Measurements from ENCODE around the gene UNG. TPM values are rescaled to one million over a fixed set of nuclear protein-coding genes. Genes with fewer than 3 reads are reported as not detected.
"Not testable (repeated sequence)": the region's sequence is repeated elsewhere in the genome, so short reads cannot be mapped to it uniquely, and the experiment has no call there.

Gene UNG
- polyA plus RNA-seq, 2 of the 4 experiments (the other 2 are of a cell fraction) = 55.6 to 77.6 TPM

- TF ChIP-seq ATOH8 (CRISPR knock-in tag; IDR thresholded peaks at IDR 0.05; ENCODE audit: low read depth) = no peak
- no peak for TF ChIP-seq RNF2 (IDR thresholded peaks at IDR 0.05; ENCODE audit: borderline replicate concordance, low read depth)
- no peak for TF ChIP-seq KDM5A (IDR thresholded peaks at IDR 0.05)
- TF ChIP-seq E2F6 (IDR thresholded peaks at IDR 0.05; ENCODE audit: borderline replicate concordance, low read depth) = no peak
- no peak for TF ChIP-seq MAZ (IDR thresholded peaks at IDR 0.05; ENCODE audit: borderline replicate concordance, low read depth, low read length)
- no peak for TF ChIP-seq CBX2 (IDR thresholded peaks at IDR 0.05; ENCODE audit: borderline replicate concordance, low read depth)
- TF ChIP-seq NR3C1 (IDR thresholded peaks at IDR 0.05) = no peak
- TF ChIP-seq HEYL (CRISPR knock-in tag; IDR thresholded peaks at IDR 0.05) = no peak
These were observed 43.8 kb upstream of the UNG start (continued) for GRCh38 chr12:109053382-109054123.

- peak overlapping the region; percentile 99 for H3K4me2 ChIP-seq
- not testable (repeated sequence) for DNase-seq (ENCODE audit: low read depth in 1 of 2, low spot score in 1 of 2); H3K9me3 ChIP-seq; H3K4me3 ChIP-seq; H3K4me1 ChIP-seq; H3K27ac ChIP-seq; FAIRE-seq; ATAC-seq
- CTCF ChIA-PET = interaction anchor here (0.6 to 2.2 kb wide), 3 partner anchors 16 to 55 kb away, joined by 3 to 6 read pairs (median 3); no protein-coding TSS in a partner anchor
- POLR2A ChIA-PET = interaction anchor here (0.6 to 0.9 kb wide), 2 partner anchors 488 to 495 kb away, joined by 3 to 8 read pairs; no protein-coding TSS in a partner anchor
- WGBS (ENCODE audit: missing lambda C conversion rate) = 80% methylated on average over 4 of the region's 4 CpGs
These were observed 43.3 kb upstream of the UNG start for GRCh38 chr12:109054124-109054513.

GRCh38 chr12:109054520-109054919, 42.9 kb upstream of the UNG start:
- FAIRE-seq (no peak), ATAC-seq (no peak), DNase-seq (ENCODE audit: low read depth in 1 of 2, low spot score in 1 of 2) (no peak)
- no peak overlapping the region for H3K27ac ChIP-seq
- ChIA-PET POLR2A (interaction anchor here (0.6 to 0.9 kb wide), 2 partner anchors 488 to 495 kb away, joined by 3 to 8 read pairs; no protein-coding TSS in a partner anchor), CTCF (interaction anchor here (0.9 to 2.2 kb wide), 4 partner anchors 15 to 57 kb away, joined by 3 to 6 read pairs (median 4); no protein-coding TSS in a partner anchor)
- no peak overlapping the region for H3K4me2 ChIP-seq
- TF ChIP-seq ZFP36 (IDR thresholded peaks at IDR 0.05; ENCODE audit: borderline replicate concordance, partially characterized antibody) (no peak), ZSCAN20 (CRISPR knock-in tag; IDR thresholded peaks at IDR 0.05) (no peak), RFX5 (IDR thresholded peaks at IDR 0.05) (no peak), MAFK (IDR thresholded peaks at IDR 0.05; ENCODE audit: partially characterized antibody) (peak; percentile 25), RARB (CRISPR knock-in tag; IDR thresholded peaks at IDR 0.05) (no peak), CHD4 (IDR thresholded peaks at IDR 0.05; ENCODE audit: borderline replicate concordance) (no peak), SMC3 (IDR thresholded peaks at IDR 0.05) (no peak), RNF2 (IDR thresholded peaks at IDR 0.05; ENCODE audit: borderline replicate concordance, low read depth) (no peak), KDM1A (IDR thresholded peaks at IDR 0.05; ENCODE audit: low read depth) (no peak)
- peaks cover 8% of the 10 kb centered on the region for H3K4me1 ChIP-seq
- H3K9me3 ChIP-seq = no peaks in the 10 kb centered on the region
- H3K4me3 ChIP-seq = no peak overlapping the region

- Histone ChIP-seq H3K9me3 (no peaks in the 10 kb centered on the region), H3K27ac (no peak overlapping the region), H3K4me1 (peaks cover 8% of the 10 kb centered on the region), H3K4me3 (no peak overlapping the region), H3K4me2 (no peak overlapping the region)
- ATAC-seq (no peak), DNase-seq (ENCODE audit: low read depth in 1 of 2, low spot score in 1 of 2) (no peak), FAIRE-seq (no peak)
- WGBS (ENCODE audit: missing lambda C conversion rate) = 80% methylated on average over 3 of the region's 3 CpGs
- POLR2A ChIA-PET = no interaction called here
- CTCF ChIA-PET = interaction anchor here (0.6 kb wide), 1 partner anchor 204 kb away, joined by 3 read pairs; no protein-coding TSS in a partner anchor
- TF ChIP-seq POLR2A (IDR thresholded peaks at IDR 0.05; ENCODE audit: low read length) (no peak), TP53 (CRISPR knock-in tag; IDR thresholded peaks at IDR 0.05) (no peak), RNF2 (IDR thresholded peaks at IDR 0.05; ENCODE audit: borderline replicate concordance, low read depth) (no peak), RCOR1 (IDR thresholded peaks at IDR 0.05; ENCODE audit: low read depth, low read length) (no peak), MAX (IDR thresholded peaks at IDR 0.05) (no peak), JUNB (IDR thresholded peaks at IDR 0.05) (no peak), POLR2AphosphoS2 (conservative IDR thresholded peaks at IDR 0.05; ENCODE audit: low read length) (no peak), CHD2 (IDR thresholded peaks at IDR 0.05; ENCODE audit: low read length, partially characterized antibody) (no peak), RFX5 (IDR thresholded peaks at IDR 0.05) (no peak), NFE2L2 (conservative IDR thresholded peaks at IDR 0.05; ENCODE audit: low read length) (no peak), FOXS1 (CRISPR knock-in tag; IDR thresholded peaks at IDR 0.05) (no peak)
These were observed 40.5 kb upstream of the UNG start for GRCh38 chr12:109056891-109057290.

Data from A549 (cell line).